Measurements from ENCODE around the gene SLC3A2.
"Not testable (repeated sequence)": the region's sequence is repeated elsewhere in the genome, so short reads cannot be mapped to it uniquely, and the experiment has no call there.

SLC3A2 gene

DNA sequence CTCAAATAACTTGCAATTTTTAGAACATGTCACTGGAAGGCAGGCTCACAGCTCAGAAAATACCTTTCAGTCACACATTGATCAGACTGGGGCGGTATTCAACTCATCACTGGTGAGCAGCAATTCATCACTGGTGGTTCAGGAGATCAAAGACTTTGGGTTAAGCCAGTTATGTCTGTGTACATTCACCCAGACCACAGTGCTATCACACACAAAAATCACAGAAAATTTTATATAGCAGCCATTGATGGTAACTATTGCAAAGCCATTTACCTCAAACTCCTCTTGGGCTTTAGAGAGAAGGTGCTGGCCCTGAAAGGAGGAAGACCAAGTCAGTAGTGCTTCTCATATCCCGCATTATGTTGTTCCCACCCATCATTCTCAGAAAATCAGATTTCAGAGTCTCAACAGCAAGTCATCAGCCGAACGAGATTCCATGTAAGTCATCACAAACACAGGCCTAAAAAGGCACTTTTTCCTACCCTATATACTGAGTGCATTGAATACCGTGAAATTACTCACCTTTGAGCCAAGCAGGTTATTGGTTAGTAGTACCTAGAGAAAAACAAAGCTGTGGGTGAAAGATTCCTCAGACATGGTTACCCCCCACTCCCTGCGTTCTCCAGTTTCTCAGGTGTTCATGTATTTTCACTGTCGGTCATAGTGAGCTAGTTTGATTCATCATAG is 27.3 kb upstream of the SLC3A2 start:
- no peak for DNase-seq

DNA sequence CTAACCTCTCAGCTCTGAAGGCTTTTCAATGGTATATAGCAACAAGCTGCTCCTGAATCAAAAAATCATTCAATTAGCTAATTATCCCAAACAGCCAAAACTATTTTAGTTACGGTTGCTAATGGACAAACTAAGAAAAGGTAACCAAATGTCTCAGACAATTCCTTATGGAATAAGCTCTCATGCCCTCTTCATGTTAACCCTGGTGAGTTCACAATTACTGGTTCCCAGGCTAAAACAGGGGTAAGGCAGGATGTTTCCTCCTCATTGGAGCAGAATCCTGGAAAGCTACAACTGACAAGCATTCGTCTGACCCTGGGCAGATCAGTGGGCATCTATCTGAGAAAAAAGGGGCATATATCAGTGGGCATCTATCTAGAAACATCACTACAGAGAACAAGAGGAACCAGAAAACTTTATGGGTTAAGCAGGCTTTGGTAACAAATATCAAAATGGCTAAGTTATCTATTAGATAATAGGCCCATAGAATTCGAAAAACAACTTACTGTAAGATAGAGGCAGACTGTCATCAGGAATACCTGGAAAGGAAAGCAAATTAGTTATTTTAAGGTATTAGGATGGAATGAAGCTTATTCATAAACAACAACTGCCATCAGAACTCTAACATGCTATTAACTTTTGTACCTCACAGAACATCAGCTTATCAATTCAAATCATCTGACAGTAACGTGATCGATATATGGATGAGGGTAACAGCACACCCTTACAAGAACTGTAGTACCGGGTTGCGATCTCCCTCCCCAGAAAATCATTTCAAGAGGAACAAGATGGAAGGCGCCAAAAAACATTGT is 26.5 kb upstream of the SLC3A2 start:
- no peak for DNase-seq

- DNase-seq = no peak
These were observed 25.7 kb upstream of the SLC3A2 start for GRCh38 chr11:62854825-62855570.

- peak; percentile 99 for DNase-seq
These were observed 24.9 kb upstream of the SLC3A2 start for GRCh38 chr11:62855571-62856332.

- DNase-seq = no peak
These were observed 24.3 kb upstream of the SLC3A2 start for GRCh38 chr11:62856333-62856895.

GRCh38 chr11:62857541-62857982 is 23.1 kb upstream of the SLC3A2 start:
- DNase-seq = no peak

GRCh38 chr11:62858201-62858600 is 22.5 kb upstream of the SLC3A2 start:
- no peak for DNase-seq

DNA sequence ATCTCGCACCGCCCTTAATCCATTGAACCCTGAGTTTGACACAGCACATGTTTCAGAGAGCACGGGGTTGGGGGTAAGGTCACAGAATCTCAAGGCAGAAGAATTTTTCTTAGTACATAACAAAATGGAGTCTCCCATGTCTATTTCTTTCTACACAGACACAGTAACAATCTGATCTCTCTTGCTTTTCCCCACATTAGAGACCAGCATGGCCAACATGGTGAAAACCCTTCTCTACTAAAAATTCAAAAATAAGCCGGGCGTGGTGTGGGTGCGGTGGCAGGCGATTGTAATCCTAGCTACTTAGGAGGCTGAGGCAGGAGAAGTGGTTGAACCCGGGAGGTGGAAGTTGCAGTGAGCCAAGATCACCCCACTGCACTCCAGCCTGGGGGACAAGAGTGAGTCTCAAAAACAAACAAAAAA is 21.4 kb upstream of the SLC3A2 start:
- DNase-seq = not testable (repeated sequence)

GRCh38 chr11:62860835-62861563 is 19.7 kb upstream of the SLC3A2 start:
- no peak for DNase-seq

- DNase-seq = not testable (repeated sequence)
These were observed 19.0 kb upstream of the SLC3A2 start for GRCh38 chr11:62861564-62862192.

- no peak for DNase-seq
These were observed 16.9 kb upstream of the SLC3A2 start for GRCh38 chr11:62863687-62864335.

DNA sequence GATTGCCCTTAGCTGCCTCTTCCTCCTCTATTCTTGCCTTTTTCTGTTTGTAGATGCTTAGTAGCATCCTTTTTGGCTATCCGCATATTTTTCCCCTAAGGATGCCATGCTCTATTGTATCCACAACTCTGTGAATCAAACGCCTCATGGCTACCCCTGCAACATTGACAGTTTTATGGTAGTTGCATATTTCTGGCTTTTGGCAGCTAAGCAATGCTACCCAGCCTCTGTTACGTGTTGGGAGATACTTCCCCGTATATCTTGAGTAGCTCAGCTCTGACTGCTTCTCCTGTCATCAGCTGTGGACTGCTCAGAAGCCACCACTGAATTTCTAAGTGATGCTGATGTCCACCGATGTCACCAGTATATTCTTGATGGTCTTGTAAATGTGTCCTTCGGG is 15.1 kb upstream of the SLC3A2 start:
- DNase-seq = no peak

- no peak for DNase-seq
These were observed 5.8 kb upstream of the SLC3A2 start for GRCh38 chr11:62874851-62875250.

DNA sequence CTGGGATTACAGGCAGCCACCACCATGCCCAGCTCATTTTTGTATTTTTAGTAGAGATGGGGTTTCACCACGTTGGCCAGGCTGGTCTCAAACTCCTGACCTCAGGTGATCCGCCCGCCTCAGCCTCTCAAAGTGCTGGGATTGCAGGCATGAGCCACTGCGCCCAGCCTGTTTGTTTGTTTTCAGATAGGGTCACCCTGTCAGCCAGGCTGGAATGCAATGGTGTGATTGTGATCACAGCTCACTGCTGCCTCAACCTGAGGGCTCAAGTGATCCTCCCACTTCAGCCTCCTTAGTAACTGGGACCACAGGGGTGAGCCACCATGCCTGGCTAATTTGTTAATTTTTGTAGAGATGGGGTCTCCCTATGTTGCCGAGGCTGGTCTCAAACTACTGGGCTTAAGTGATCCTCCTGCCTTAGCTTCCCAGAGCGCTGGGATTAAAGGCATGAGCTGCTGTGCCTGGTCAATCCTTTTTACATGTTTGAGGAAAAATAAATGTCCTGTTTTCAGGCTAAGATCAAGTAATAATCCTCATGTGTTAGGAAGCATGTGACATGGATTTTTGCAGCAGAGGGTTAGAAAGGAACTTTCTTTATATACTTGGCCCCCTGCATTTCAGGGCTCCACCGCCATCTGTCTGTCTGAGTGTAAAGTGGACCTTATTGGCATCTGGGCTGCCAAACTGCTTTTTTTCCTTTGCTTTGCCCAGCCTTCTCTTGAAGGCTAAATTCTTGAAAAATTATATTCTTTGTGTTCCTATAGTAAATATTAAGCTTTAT is 4.8 kb upstream of the SLC3A2 start:
- DNase-seq = no peak

GRCh38 chr11:62876712-62877111 is 4.0 kb upstream of the SLC3A2 start:
- no peak for DNase-seq

DNA sequence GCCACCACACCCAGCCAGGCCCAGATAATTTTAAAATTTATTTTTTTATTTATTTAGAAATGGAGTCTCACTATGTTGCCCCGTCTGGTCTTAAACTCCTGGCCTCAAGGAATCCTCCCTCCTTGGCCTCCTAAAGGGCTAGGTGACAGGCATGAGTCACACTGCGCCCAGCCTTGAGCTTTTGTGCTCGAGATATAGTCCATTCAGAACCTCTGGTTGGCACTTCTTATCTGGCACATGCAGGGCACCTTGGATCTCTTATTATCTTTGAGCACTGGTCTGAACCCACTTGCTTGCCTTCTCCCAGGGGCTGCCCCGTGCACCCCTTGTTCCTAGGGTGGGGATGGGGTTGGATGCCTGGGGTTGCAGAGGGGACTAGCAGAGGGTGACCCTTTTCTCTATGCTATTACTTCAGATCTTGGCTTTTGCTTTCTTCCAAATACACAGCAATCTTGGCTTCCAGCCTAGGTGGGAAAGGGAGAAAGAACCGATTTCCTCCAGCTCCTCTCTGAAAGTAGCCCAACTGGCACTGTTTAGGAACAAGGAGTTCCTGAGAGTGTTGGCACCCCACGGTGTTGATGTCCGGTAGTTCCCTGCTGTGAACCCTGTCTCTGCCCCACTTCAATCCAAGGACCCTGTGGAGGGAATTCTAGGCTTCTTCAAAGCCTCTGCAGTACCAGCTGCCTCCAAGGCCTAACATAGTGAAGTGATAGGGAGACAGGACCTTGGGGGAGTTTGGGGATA is 1.3 kb upstream of the SLC3A2 start:
- DNase-seq = no peak

DNA sequence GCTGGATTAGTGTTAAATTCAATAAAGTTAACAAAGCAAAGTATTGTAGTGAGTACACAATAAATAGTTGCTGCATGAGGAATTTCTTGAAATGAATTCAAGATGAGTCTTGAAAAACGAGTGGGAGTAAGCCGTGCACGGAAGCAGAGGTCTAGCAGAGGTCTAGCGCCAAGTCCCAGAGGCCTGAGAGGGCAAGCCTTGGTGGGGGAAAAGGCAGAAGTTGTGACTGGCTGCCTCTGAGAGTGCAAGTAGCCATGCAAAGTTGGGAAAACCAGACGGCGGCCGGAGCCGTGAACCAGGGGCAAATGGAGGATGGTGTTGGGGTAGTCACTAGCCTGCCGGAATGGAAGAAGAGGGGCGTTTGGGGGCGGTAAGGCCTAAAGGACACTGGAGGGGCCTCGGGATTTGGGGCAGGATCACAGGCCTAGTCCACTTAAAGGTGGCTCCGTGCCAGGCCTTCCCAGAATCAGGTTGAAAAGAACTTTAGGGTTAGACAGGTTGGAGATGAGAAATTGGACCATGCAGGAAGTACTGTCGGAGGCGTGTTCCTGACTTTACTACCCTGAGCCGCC is 379 bp upstream of the SLC3A2 start:
- DNase-seq = no peak

- DNase-seq = peak; percentile 95
These were observed 1.1 kb downstream of the SLC3A2 start for GRCh38 chr11:62881579-62882430.

Measured in activated T-cell treated with anti-CD3 and anti-CD28 coated beads for 4 hours (primary cell).